Hematopoietic multipotent progenitor cell treated with erythropoietin and hydrocortisone succinate and interleukin-3 and kit ligand, for 8 days (in vitro differentiated cells): Measurements from ENCODE around the gene ZNF467.
A peak's percentile ranks its signal among the peaks of the same experiment; 100 is the strongest.

Source experiments
- DNase-seq: peaks from one replicate; pipeline ENCODE4 v3.0.0-alpha.2; 2015

ZNF467 gene

DNA sequence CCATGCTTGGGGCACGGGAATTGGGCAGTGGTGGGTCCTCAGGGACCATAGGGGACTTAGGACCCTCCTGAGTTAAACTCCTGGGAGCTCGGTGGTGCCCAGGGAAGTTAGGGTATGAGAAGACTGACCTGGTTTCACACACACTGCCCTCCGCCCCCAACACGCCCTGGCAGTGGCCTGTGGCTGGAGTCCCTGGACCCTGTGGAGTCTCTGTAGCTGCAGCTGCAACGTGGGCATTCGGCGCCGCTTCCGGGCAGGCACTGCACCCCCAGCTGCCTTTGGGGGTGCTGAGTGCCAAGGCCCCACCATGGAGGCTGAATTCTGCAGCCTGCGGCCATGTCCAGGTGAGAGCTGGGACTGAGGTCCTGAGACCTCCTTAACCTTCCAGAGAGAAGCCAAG lies 34.9 kb upstream of the ZNF467 start:
- DNase-seq = no peak

DNA sequence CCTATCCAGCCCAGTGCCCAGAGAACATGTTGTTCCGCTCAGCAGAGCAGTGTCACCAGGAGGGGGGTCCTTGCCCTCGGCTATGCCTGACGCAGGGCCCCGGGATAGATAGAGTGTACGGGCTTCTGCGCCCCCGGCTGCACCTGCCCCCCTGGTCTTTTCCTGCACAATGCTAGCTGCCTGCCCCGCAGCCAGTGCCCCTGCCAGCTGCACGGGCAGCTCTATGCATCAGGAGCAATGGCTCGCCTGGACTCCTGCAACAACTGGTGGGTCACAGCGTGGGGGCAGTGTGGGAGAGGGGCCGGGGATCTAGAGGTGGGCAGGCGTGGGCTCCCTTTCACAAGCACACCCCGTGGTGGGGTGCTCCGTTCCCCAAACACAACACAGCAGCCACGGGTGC lies 33.3 kb upstream of the ZNF467 start:
- no peak for DNase-seq

GRCh38 chr7:149804106-149804505 lies 30.7 kb upstream of the ZNF467 start:
- DNase-seq = no peak

DNA sequence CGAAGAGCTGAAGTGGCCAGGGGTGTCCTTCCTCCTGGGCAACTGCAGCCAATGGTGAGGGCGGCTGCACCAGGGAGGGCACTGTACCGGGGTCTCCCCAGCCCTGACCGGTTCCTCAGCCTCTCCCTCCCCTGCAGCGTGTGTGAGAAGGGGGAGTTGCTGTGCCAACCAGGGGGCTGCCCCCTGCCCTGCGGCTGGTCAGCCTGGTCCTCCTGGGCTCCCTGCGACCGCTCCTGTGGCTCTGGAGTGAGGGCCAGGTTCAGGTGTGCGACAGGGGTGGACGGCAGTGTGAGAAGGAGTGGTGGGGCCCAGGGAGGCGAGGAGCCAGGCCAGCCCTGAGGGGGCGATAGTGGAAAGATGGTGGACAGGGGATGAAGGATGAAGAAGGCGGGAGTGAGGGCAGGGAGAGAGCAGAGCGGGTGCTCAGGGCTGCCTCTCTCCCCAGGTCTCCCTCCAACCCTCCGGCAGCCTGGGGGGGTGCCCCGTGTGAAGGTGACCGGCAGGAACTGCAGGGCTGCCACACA lies 30.2 kb upstream of the ZNF467 start:
- DNase-seq = no peak

GRCh38 chr7:149802966-149803365 lies 29.6 kb upstream of the ZNF467 start:
- DNase-seq = no peak

DNA sequence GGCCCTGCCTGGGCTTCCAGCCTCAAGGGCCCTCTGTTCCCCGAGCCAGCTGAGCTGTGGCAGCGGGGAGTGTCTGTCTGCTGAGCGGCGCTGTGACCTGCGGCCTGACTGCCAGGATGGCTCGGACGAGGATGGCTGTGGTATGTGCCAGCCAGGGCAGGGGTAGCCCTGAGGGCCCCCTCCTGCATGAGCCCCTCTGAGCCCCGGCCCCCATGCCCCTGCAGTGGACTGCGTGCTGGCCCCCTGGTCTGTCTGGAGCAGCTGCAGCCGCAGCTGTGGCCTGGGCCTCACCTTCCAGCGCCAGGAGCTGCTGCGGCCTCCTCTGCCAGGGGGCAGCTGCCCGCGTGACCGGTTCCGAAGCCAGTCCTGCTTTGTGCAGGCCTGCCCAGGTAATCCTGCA lies 28.4 kb upstream of the ZNF467 start:
- no peak for DNase-seq

GRCh38 chr7:149801002-149801566 lies 27.7 kb upstream of the ZNF467 start:
- DNase-seq = no peak

DNA sequence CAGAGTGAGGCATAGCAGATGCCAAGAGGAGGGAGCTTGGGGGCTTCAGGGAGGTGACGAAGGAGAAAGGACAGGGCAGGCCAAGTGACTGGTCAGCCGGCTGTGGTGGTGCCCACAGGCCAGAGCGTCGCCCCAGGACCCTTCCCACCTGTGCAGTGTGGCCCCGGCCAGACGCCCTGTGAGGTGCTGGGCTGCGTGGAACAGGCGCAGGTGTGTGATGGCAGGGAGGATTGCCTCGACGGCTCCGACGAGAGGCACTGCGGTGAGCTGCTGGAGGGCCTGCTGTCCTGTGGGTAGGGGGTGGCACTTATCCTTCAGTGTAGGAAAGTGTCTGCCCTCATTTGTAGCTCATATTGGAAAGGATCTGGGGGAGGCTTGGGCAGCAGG lies 26.8 kb upstream of the ZNF467 start:
- no peak for DNase-seq

GRCh38 chr7:149799397-149800168 lies 26.2 kb upstream of the ZNF467 start:
- peak; percentile 29 for DNase-seq

DNA sequence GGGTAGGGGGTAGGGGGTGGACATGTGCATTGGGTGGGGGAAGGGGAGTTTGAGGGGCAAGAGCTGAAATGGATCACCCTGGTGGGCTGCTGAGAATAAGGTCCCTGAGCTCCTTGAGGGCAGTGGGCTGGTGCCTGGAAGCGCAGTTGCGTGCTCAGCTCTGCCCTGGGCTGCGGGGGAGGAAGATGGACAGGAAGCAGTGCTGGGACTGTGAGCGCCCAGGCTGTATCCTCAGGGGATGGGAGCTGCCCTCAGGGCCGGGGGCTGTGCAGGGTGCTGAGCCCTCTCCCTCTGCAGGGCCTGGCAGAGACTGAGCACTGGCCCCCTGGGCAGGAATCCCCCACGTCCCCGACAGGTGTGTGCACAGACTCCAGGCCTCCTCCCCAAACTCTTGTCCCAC lies 24.4 kb upstream of the ZNF467 start:
- no peak for DNase-seq

DNA sequence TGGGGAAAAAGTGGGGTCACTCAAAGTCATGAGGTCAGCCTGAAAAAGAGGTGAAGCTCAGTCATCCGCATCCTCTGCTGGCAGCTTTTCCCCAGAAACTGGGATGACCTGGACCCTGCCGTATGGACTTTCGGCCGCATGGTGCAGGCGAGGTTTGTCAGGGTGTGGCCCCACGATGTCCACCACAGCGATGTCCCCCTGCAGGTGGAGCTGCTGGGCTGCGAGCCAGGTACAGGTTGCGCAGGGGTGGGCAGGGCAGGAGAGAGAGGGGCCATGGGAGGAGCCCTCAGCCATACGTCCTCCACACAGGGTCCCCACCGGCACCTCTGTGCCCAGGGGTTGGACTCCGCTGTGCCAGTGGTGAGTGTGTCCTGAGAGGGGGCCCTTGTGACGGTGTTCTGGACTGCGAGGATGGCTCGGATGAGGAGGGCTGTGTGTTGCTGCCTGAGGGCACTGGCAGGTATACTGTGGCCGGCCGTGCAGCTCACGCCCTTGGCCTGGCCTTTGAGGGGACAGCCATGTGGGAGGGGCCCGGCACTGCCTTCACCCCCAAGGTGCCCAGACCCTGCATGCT lies 23.0 kb upstream of the ZNF467 start:
- DNase-seq = no peak

GRCh38 chr7:149795126-149795525 lies 21.7 kb upstream of the ZNF467 start:
- DNase-seq = no peak

DNA sequence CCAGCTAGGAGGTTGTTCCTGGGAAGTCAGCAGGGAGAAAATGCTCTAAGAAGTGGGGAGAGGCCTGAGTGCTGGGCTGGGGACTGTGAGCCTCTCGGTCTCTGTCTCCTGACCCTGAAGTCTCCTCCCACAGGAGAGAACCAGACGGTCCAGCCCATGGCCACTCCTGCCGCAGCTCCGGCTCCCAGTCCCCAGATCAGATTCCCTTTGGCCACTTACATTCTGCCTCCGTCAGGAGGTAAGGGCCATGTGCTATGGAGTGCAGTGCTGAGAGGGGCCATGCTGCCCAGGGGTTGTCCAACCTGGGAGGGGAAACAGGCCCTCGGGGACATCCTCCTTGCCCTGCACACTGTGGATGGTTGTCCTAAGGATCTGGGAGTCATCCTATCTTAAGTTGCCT lies 21.3 kb upstream of the ZNF467 start:
- DNase-seq = no peak

GRCh38 chr7:149793261-149793660 lies 19.9 kb upstream of the ZNF467 start:
- DNase-seq = no peak

GRCh38 chr7:149792220-149792595 lies 18.8 kb upstream of the ZNF467 start:
- no peak for DNase-seq

- DNase-seq = no peak
These were observed 18.2 kb upstream of the ZNF467 start for GRCh38 chr7:149791411-149792219.

DNA sequence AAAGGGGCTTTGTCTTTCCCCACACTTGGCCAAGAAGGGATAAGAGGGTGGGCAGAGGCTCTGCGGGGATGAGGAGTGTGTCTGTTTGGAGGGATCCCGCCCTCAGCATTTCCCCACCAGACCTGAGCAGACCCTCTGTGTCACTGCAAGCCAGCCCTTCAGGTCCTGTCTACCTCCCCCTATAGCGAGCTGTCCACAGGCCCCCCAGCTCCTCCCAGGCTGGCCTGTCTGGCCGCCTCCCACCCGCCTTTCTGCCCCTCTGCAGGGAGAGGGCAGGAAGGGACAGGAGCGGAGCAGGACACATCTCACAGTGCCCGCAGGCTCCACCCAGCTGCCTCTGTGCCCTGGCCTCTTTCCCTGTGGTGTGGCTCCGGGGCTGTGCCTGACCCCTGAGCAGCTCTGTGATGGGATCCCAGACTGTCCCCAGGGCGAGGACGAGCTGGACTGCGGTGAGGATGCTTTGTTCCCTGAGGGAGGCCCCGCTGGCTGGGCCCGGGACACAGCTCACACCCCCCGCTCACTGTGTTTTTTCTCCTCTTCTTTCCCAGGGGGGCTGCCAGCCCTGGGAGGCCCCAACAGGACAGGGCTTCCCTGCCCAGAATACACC lies 17.5 kb upstream of the ZNF467 start:
- no peak for DNase-seq

GRCh38 chr7:149790146-149790548 lies 16.8 kb upstream of the ZNF467 start:
- DNase-seq = peak; percentile 9

DNA sequence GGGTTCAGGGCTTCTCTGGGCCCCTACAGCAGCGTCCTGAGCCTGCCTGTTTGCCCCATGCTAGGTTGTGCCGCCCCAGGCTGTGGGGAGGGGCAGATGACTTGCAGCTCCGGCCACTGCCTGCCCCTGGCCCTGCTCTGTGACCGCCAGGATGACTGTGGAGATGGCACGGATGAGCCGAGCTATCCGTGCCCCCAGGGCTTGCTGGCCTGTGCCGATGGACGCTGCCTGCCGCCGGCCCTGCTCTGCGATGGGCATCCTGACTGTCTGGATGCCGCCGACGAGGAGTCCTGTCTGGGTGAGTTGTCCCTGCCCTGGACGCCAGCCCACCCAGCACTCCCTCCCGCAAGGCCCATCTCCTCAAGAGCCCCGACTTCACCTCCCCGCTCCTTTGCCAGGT lies 15.7 kb upstream of the ZNF467 start:
- DNase-seq = no peak

DNA sequence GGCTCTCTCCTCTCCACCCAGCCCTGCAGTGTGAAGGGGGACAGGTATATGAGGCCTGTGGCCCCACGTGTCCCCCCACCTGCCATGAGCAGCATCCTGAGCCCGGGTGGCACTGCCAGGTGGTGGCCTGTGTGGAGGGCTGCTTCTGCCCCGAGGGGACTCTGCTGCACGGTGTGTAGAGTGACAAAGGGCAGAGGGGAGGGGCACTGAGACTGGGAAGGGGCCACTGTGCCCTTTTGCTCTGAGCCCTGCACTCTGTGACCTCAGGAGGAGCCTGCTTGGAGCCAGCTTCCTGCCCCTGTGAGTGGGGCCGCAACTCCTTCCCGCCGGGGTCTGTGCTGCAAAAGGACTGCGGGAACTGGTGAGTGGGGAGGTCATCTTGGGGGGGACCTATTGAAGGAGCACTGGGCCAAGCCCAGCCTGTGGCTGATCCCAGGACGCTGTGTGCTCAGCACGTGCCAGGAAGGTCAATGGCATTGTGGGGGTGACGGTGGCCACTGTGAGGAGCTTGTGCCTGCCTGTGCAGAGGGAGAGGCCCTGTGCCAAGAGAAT lies 15.0 kb upstream of the ZNF467 start:
- no peak for DNase-seq

GRCh38 chr7:149787428-149788299 lies 14.3 kb upstream of the ZNF467 start:
- peak; percentile 11 for DNase-seq

GRCh38 chr7:149785983-149786382 lies 12.6 kb upstream of the ZNF467 start:
- no peak for DNase-seq
